WTC11 (cell line): Measurements from ENCODE around the gene ADRA1B. TPM values are rescaled to one million over a fixed set of nuclear protein-coding genes. Genes with fewer than 3 reads are reported as not detected.

Source experiments
- ATAC-seq: fragments of 200-7000 bp; cut with Tn5 transposase; 2 replicates; pipeline ENCODE4 v1.10.0; 2021; ENCODE audit warnings: mild to moderate bottlenecking, moderate library complexity
- CTCF ChIA-PET: fragments of 300-600 bp; sonication (Branson Sonifier 250); formaldehyde crosslinking; loops from one replicate; lab custom pipeline; 2021; ENCODE audit warnings: antibody characterized with exemption; lab: Charles Lee
- POLR2A ChIA-PET: fragments of 350-600 bp; sonication (Branson Sonifier 250); formaldehyde crosslinking; loops from one replicate; lab custom pipeline; 2021; ENCODE audit warnings: antibody characterized with exemption; lab: Charles Lee
- DNase-seq: peaks from one replicate; pipeline ENCODE4 v3.0.0; 2021; ENCODE audit warnings: low spot score
- H3K27ac Mint-ChIP-seq: 2 replicates; pipeline ENCODE4 v1.8.0; 2021; ENCODE audit warnings: mixed read lengths
- H3K27me3 Mint-ChIP-seq: 2 replicates; pipeline ENCODE4 v1.8.0; 2021; ENCODE audit warnings: low read depth, mild to moderate bottlenecking, moderate library complexity, mixed read lengths
- H3K36me3 Mint-ChIP-seq: 2 replicates; pipeline ENCODE4 v1.8.0; 2021; ENCODE audit warnings: mixed read lengths
- H3K4me1 Mint-ChIP-seq: 2 replicates; pipeline ENCODE4 v1.8.0; 2022; ENCODE audit warnings: mixed read lengths
- H3K4me3 Mint-ChIP-seq: 2 replicates; pipeline ENCODE4 v1.8.0; 2021; ENCODE audit warnings: mild to moderate bottlenecking, moderate library complexity, mixed read lengths
- H3K9me3 Mint-ChIP-seq: 2 replicates; pipeline ENCODE4 v1.8.0; 2021; ENCODE audit warnings: mixed read lengths
- AR ChIP-seq: fragments of 250-450 bp; sonication (Bioruptor Pico); IDR thresholded peaks from 2 replicates; pipeline ENCODE4 v1.9.0; 2021; ENCODE audit warnings: mild to moderate bottlenecking
- ARID4B ChIP-seq: sonication (generic); formaldehyde crosslinking; IDR thresholded peaks from 2 replicates; pipeline ENCODE4 v1.8.0; 2023; ENCODE audit warnings: missing genetic modification reagents, mild to moderate bottlenecking, borderline replicate concordance
- ATF6 ChIP-seq: sonication (generic); formaldehyde crosslinking; IDR thresholded peaks from 2 replicates; pipeline ENCODE4 v1.8.1; 2023; ENCODE audit warnings: mild to moderate bottlenecking, missing genetic modification reagents
- CREM ChIP-seq: sonication (generic); formaldehyde crosslinking; IDR thresholded peaks from 2 replicates; pipeline ENCODE4 v1.8.1; 2022; ENCODE audit warnings: mild to moderate bottlenecking, missing genetic modification reagents, moderate library complexity
- E2F4 ChIP-seq: sonication (generic); formaldehyde crosslinking; IDR thresholded peaks from 2 replicates; pipeline ENCODE4 v1.8.1; 2022; ENCODE audit warnings: low read depth, mild to moderate bottlenecking, moderate library complexity, missing genetic modification reagents, borderline replicate concordance
- ERG ChIP-seq: fragments of 250-450 bp; sonication (Bioruptor Pico); IDR thresholded peaks from 2 replicates; pipeline ENCODE4 v1.8.0; 2021; ENCODE audit warnings: mild to moderate bottlenecking
- ETV6 ChIP-seq: sonication (generic); formaldehyde crosslinking; IDR thresholded peaks from 2 replicates; pipeline ENCODE4 v1.8.1; 2022; ENCODE audit warnings: mild to moderate bottlenecking, missing genetic modification reagents
- GRHL2 ChIP-seq: fragments of 250-450 bp; sonication (Bioruptor Pico); IDR thresholded peaks from 2 replicates; pipeline ENCODE4 v1.8.0; 2022; ENCODE audit warnings: mild to moderate bottlenecking, moderate library complexity; ENCODE audit not compliant: insufficient replicate concordance, severe bottlenecking
- HMGA2 ChIP-seq: fragments of 250-450 bp; sonication (Bioruptor Pico); IDR thresholded peaks from 2 replicates; pipeline ENCODE4 v1.4.0; 2021; ENCODE audit warnings: mild to moderate bottlenecking, moderate library complexity
- JAZF1 ChIP-seq: fragments of 250-450 bp; sonication (Bioruptor Pico); IDR thresholded peaks from 2 replicates; pipeline ENCODE4 v1.9.0; 2021; ENCODE audit warnings: moderate library complexity, mild to moderate bottlenecking, inconsistent platforms
- JUN ChIP-seq: sonication (generic); formaldehyde crosslinking; IDR thresholded peaks from 2 replicates; pipeline ENCODE4 v1.8.0; 2023; ENCODE audit warnings: mild to moderate bottlenecking, missing genetic modification reagents
- MYBL2 ChIP-seq: sonication (generic); formaldehyde crosslinking; IDR thresholded peaks from 2 replicates; pipeline ENCODE4 v1.8.1; 2023; ENCODE audit warnings: mild to moderate bottlenecking, moderate library complexity, missing genetic modification reagents
- NFATC4 ChIP-seq: fragments of 250-450 bp; sonication (Bioruptor Pico); IDR thresholded peaks from 2 replicates; pipeline ENCODE4 v1.9.0; 2021; ENCODE audit warnings: mild to moderate bottlenecking
- NR1H2 ChIP-seq: sonication (generic); formaldehyde crosslinking; IDR thresholded peaks from 2 replicates; pipeline ENCODE4 v1.9.0; 2021; ENCODE audit warnings: mild to moderate bottlenecking, moderate library complexity, missing genetic modification reagents
- NR2C2 ChIP-seq: sonication (generic); formaldehyde crosslinking; IDR thresholded peaks from 2 replicates; pipeline ENCODE4 v1.8.0; 2022; ENCODE audit warnings: mild to moderate bottlenecking, missing genetic modification reagents
- OVOL2 ChIP-seq: fragments of 250-450 bp; sonication (Bioruptor Pico); IDR thresholded peaks from 2 replicates; pipeline ENCODE4 v1.9.0; 2021; ENCODE audit warnings: mild to moderate bottlenecking, borderline replicate concordance
- PRDM15 ChIP-seq: sonication (generic); formaldehyde crosslinking; IDR thresholded peaks from 2 replicates; pipeline ENCODE4 v1.8.0; 2022; ENCODE audit warnings: missing genetic modification reagents
- RELA ChIP-seq: sonication (generic); formaldehyde crosslinking; IDR thresholded peaks from 2 replicates; pipeline ENCODE4 v1.8.1; 2022; ENCODE audit warnings: missing genetic modification reagents, mild to moderate bottlenecking, borderline replicate concordance
- RORB ChIP-seq: fragments of 250-450 bp; sonication (Bioruptor Pico); IDR thresholded peaks from 2 replicates; pipeline ENCODE4 v1.9.0; 2021; ENCODE audit warnings: mild to moderate bottlenecking
- SMAD4 ChIP-seq: sonication (generic); formaldehyde crosslinking; IDR thresholded peaks from 2 replicates; pipeline ENCODE4 v1.8.0; 2022; ENCODE audit warnings: mild to moderate bottlenecking, missing genetic modification reagents
- TCF7 ChIP-seq: sonication (generic); formaldehyde crosslinking; IDR thresholded peaks from 2 replicates; pipeline ENCODE4 v1.8.0; 2022; ENCODE audit warnings: mild to moderate bottlenecking, low read depth, missing genetic modification reagents, moderate library complexity
- ZBTB21 ChIP-seq: sonication (generic); formaldehyde crosslinking; IDR thresholded peaks from 2 replicates; pipeline ENCODE4 v1.8.1; 2023; ENCODE audit warnings: mild to moderate bottlenecking, missing genetic modification reagents, borderline replicate concordance
- total RNA-seq: library from RNA; stranded (reverse); gene quantifications from 3 replicates; pipeline ENCODE4 v1.2.3, GENCODE V29; 2021

Gene ADRA1B
- total RNA-seq, 1 experiment from 2014 or later: 0.11 TPM

GRCh38 chr5:159908591-159908940, 7.7 kb upstream of the ADRA1B start (continued):
- TF ChIP-seq AR (CRISPR knock-in tag): no peak
- no peak for TF ChIP-seq RORB (CRISPR knock-in tag)
- no peak for TF ChIP-seq ZBTB21 (CRISPR knock-in tag)
- TF ChIP-seq NR2C2 (CRISPR knock-in tag): no peak
- TF ChIP-seq E2F4 (CRISPR knock-in tag): no peak
- no peak for TF ChIP-seq PRDM15 (CRISPR knock-in tag)

- H3K27ac Mint-ChIP-seq: no peak overlapping the region
- CTCF ChIA-PET: no interaction called here
- no peak for ATAC-seq
- no peak for DNase-seq
- H3K9me3 Mint-ChIP-seq: no peaks in the 10 kb centered on the region
- H3K4me1 Mint-ChIP-seq: peaks cover 18% of the 10 kb centered on the region
- H3K27me3 Mint-ChIP-seq: peaks cover 4% of the 10 kb centered on the region
- H3K4me3 Mint-ChIP-seq: no peak overlapping the region
- no peaks in the 10 kb centered on the region for H3K36me3 Mint-ChIP-seq
- TF ChIP-seq SMAD4 (no peak), ARID4B (CRISPR knock-in tag) (no peak), GRHL2 (CRISPR knock-in tag) (no peak), NR1H2 (CRISPR knock-in tag) (no peak), ERG (CRISPR knock-in tag) (no peak), ATF6 (CRISPR knock-in tag) (no peak), CREM (CRISPR knock-in tag) (no peak), JAZF1 (no peak), RELA (CRISPR knock-in tag) (no peak), TCF7 (CRISPR knock-in tag) (no peak), NFATC4 (CRISPR knock-in tag) (no peak), OVOL2 (CRISPR knock-in tag) (no peak), MYBL2 (CRISPR knock-in tag) (no peak), HMGA2 (CRISPR knock-in tag) (no peak), ETV6 (CRISPR knock-in tag) (no peak), JUN (CRISPR knock-in tag) (no peak)
- POLR2A ChIA-PET: no interaction called here
These were observed 7.2 kb upstream of the ADRA1B start for GRCh38 chr5:159909126-159909525.
